ENCODE results near the gene TRIP10.

The TRIP10 gene

DNA sequence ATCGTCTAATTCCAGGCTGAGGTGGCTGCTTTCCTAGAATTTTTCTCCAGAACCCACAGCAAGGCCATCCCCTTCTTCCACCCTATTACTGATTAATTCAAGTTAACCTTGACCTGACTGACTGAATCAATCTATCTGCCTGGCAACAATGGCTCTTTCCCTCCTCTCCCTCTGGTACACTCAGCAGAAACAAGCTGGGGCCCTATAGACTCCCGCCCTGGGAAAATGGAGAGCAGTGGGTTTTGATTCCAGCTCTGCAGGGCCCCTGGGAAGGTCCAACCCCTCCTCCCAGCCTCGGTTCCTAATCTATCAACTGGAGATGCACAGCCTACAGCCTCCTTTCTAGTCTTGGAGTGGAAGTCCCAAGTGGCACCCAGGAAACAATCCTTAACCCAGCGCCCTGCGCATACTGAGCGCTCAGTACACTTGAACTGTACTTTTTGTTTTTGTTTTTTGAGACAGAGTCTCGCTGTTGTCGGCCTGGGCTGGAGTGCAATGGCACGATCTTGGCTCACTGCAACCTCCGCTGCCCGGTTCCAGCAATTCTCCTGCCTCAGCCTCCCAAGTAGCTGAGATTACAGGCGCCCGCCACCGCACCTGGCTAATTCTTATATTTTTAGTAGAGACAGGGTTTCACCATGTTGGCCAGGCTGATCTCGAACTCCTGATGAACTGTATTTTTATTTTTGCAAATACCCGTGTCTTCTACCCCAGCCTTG lies 13.8 kb upstream of the TRIP10 start:
- DNase-seq (ENCODE audit: low spot score) = no peak

GRCh38 chr19:6728346-6728745 lies 11.1 kb upstream of the TRIP10 start:
- no peak for DNase-seq (ENCODE audit: low spot score)

GRCh38 chr19:6729573-6730152 lies 9.8 kb upstream of the TRIP10 start:
- DNase-seq (ENCODE audit: low spot score) = no peak

DNA sequence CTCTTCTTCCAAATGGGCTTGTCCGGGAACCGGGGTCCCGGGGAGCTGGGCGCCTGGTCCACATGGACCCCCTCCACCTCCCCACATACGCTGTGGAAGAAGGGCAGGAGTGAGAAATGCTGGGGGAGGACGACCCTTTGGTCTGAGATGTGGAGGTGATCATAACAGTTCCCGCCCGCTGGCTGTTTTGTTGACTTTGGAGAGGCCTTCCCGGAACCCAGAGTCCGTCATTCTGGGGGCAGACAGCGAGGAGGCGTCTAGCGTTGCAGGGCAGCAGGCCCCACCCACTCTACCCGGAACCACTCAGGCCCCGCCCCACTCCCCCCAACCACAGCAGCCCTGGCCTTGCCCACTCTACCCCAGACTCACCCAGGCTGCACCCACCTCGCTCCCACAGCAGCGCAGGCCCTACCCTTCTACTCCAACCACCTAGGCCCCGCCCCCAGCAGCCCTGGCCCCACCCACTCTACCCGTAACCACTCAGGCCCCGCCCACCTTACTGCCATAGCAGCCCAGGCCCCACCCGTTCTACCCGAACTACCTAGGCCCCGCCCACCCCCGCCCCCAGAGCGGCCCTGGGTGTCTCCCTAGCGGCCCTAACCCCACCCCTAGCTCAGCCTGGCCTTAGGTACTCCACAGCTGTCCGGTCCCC lies 9.2 kb upstream of the TRIP10 start:
- DNase-seq (ENCODE audit: low spot score) = no peak

GRCh38 chr19:6730941-6731670 lies 8.4 kb upstream of the TRIP10 start:
- DNase-seq (ENCODE audit: low spot score) = no peak

DNA sequence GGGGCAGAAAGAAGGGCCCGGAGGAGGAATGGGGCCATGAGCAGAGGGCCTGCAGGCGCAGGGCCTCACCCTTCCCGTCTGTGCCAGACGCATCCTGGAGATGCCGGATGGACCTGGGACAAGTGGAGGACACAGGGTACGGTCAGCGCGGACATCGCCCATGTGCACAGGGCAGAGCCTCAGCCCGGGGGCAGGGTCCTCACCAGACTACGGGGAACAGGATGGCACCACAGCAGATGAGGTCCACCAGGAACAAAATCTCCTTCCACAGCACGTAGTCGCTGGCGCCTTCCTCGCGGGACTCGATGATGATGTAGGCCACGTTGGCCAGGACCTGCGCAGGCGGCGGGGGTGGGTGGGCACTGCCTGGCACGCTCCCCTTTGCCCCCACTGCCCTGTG lies 7.7 kb upstream of the TRIP10 start:
- no peak for DNase-seq (ENCODE audit: low spot score)

DNA sequence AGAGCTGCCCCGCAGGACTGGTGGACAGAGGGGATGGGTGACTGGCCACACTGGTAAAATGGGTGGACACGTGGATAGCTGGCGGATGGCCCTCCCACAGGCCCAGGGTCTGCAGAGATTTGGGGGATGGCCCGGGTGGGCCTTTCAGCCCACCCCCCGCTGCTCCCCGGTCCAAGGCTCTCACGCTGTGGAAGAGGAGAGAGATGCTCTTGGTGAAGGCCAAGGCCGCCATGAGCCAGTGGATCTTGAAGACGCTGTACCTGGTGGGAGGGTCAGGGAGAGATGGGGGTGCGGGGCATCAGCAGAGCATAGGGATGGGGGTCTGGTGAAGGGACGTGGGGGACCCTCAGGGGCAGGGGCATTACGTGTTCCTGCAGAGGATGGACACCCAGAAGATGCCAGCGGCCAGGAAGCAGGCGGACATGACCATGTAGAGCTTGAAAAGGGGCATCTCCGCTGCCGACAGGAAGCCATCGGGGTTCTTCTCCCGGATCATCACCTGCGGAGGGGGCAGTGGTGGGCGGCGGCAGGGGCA lies 6.6 kb upstream of the TRIP10 start:
- DNase-seq (ENCODE audit: low spot score) = no peak

GRCh38 chr19:6733338-6734095 lies 6.0 kb upstream of the TRIP10 start:
- no peak for DNase-seq (ENCODE audit: low spot score)

- no peak for DNase-seq (ENCODE audit: low spot score)
These were observed 5.3 kb upstream of the TRIP10 start for GRCh38 chr19:6734096-6734696.

DNA sequence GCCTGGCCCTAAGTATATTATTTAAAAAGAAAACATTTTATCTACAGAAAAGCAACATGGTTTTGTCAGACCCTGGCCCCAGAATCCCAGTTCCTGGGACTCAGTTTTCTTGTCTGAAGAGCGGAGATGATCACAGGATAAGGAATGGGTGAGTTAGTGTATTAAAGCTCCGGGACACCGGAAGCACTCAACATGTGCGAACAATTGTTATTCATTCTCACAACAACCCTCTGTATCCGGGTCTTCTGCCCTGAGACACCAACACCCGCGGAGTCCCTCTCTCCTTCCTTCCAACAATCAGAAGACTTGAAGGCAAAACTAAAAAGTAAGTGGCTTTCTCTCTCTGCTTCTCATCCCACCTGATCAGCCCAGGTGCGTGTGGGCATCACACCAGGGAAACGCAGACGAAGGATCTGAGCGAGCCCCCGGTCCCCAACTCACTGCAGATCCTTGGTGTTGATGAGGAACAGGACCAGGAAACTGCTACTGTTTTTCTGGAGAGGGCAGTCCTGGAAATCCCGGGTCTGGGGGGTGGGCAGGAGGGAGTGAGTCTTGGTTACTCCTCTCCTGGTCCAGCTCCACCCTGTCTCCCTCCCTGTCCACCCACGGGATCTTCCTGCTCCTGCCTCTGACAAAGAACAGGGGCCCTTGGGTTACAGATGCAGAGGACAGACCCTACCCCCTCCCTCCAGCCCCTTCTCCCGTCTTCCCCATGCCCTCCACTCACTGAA lies 4.1 kb upstream of the TRIP10 start:
- no peak for DNase-seq (ENCODE audit: low spot score)

GRCh38 chr19:6736169-6736916 lies 3.1 kb upstream of the TRIP10 start:
- DNase-seq (ENCODE audit: low spot score) = peak; percentile 71

- no peak for DNase-seq (ENCODE audit: low spot score)
These were observed 2.6 kb upstream of the TRIP10 start for GRCh38 chr19:6736917-6737283.

DNA sequence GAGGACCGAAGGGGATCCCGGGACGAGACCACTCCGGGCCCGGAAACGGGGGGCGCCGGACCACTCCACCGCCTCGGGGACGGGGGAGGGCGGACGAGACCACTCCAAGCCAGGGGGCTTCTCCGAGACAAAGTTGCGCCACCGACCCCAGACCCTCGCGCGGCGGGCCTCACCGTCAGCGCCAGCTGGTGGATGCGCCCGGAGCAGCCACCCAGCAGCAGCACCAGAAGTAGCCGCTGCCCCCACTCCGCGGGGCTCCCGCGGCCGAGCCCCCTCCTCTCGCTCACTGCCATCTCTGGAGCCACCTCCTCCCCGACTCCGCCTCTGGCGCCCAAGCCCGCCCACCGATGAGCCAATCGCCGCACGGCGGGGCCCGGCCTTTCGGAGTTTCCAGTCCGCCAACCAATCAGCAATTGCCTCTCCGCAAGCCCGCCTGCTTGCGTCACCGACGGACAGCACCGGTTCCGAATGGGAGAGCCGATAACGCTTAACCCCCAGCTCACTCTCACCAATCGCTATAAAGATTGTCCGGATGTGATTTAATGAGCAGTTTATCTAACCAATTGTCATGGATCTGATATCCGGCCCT lies 2.1 kb upstream of the TRIP10 start, which contains the start of gene GPR108:
Gene GPR108, minus strand, starts transcription at position 297 of the 589 bp plus-strand sequence. Its CDS starts 4 bp downstream, at position 293.
- peak; percentile 99 for DNase-seq (ENCODE audit: low spot score)

DNA sequence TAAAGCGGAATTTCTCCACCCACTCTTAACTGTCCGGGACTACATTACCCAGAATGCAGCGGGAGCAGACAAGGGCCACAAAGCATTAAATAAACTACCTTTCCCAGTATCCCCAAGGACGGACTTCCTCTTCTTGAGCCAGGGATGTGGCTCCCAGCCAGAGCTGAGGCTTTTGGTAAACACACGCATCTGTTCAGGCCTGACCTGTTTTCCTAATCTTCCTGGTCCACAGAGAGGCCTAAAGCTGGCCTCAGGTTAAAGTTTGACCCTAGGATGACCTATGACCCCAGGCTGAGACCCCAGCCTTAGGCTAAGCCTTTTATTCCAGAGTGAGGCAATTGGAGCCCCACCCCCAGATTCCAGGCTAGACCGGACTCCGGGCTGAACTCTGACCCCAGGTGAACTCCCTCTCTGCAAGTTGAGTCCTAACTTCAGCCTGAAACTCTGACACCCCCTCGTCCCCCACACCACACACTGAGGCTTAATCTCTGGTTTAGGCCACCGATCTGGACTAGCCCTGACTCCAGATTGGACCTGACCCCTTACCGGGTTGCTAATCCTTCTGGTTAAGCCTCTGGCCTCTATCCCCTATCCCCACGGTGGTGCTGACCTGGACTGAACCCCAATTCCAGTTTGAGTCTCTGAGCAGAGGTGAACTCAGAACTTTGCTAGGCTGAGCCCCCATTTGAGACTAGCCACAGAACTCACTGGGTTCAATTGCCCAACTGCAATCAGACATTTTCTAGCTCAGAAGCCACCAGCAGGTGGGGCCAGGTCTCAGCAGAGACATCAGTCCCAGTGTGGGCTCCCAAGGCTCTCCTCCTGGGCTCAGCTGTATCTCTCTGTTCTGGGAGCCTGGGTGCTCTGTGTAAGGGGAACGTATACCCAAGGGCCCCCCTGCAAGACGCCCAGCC lies 1.4 kb upstream of the TRIP10 start:
- peak; percentile 77 for DNase-seq (ENCODE audit: low spot score)

GRCh38 chr19:6738787-6739389 lies 592 bp upstream of the TRIP10 start:
- DNase-seq (ENCODE audit: low spot score) = no peak

- DNase-seq (ENCODE audit: low spot score) = no peak
These were observed 556 bp downstream of the TRIP10 start for GRCh38 chr19:6739883-6740588.

All from COLO829 (cell line).